Glomerular visceral epithelial cell (primary cell): ENCODE measurements around the gene CDK5RAP3.
"Not testable (repeated sequence)": the region's sequence is repeated elsewhere in the genome, so short reads cannot be mapped to it uniquely, and the experiment has no call there.

Experiments used
- DNase-seq: peaks from one replicate; pipeline ENCODE4 v3.0.0-alpha.2; 2016; ENCODE audit errors: extremely low spot score

CDK5RAP3 gene

DNA sequence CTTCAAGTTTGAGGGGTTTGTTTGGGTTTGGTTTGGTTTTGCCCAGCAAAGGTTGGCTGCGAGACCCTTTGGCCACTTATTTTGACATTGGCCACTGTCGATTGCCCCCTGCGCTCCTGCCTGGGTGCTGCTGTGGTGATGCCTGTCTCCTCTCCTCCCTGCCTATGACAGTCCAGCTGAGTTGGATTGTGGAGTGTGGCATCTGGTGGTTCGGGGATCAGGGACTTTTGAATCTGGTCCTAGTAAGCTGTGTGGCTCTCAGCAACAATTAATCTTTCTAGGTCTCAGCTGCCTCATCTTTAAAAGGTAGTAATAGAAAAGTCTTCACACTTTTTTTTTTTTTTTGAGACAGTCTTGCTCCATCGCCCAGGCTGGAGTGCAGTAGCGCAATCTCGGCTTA, 27.1 kb downstream of the CDK5RAP3 start:
- DNase-seq = no peak

DNA sequence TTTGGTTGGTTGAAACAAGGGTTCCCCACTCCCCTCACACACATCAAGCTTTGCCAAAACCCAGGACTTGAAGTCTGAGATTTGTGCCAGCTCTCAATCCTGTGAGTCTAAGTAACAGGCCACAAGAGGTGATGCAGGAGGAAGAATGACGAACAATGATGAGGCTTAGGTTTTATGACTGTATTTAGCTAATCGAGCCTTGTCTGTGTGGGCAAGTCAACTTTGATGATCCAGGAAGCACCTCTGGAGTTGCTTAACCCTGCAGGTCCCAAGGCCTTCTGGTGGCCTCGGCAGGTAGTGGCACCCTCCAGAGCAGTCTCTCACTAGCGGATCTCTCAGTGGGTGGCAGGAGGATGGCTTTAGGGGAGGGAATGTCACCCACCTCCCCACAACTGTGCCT, 28.7 kb downstream of the CDK5RAP3 start:
- DNase-seq = peak; percentile 34

- DNase-seq = no peak
These were observed 30.3 kb downstream of the CDK5RAP3 start for GRCh38 chr17:48001197-48001596.

- not testable (repeated sequence) for DNase-seq
These were observed 30.7 kb downstream of the CDK5RAP3 start for GRCh38 chr17:48001657-48002056.

GRCh38 chr17:48002266-48002915, 31.5 kb downstream of the CDK5RAP3 start:
- peak; percentile 82 for DNase-seq

DNA sequence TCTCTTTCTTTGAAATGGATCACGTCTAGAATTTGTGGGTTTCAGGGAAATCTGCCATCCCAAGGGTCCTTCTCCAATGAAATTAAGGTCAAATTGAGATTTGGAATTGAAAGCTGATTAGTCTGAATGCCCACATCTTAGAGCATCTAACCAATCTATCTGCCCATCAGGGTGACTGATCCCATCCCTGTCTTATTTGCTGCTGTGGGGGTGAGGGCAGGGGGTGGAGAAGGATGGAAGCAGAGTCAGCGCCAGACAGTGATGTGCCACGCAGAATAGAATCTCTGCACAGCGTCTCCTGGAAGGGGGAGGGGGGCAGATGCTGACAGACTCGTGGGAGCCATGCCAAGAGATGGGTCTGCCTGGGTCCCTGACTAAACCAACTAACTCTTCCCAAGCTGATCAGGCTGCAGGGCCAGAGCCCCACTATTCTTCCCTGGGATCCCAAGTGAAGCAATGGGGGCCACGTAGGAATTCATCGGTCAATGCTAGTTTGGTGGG, 32.1 kb downstream of the CDK5RAP3 start:
- peak; percentile 47 for DNase-seq

DNA sequence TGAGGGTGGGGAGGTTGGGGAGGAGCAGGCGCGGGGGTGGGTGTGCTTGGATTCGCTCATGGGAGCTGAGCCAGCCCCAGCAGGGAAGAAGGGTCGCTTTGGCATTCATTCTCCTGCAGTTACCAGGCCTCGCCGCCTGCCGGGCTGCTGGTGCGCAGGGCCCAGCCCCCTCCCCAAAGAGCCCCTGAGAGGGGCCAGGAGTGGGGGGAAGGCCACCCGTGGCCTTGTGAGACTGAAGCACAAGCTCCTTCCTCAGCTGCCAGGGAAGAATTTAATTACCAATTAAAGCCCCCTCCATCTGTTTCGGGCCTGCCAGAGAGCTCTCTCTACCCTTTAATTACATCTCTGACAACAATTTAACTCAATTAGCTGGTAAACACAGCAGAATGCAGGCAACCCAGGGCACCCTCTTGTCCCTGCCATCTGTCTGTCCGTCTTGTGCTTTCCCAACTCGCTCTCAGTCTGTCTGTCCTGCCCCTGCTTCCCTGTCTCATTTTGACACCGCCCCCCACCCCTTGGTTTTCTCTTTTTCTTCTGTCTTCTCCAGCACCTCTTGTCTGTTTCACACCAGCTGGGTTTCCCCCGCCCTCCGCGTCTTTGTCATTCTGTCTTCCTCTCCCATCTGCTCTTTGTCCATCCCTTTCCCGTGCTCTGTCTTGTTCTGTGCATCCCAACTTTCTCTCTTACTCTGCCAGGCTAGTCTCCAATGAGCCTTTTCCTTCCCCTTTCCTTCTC, 32.7 kb downstream of the CDK5RAP3 start:
- DNase-seq = no peak

DNA sequence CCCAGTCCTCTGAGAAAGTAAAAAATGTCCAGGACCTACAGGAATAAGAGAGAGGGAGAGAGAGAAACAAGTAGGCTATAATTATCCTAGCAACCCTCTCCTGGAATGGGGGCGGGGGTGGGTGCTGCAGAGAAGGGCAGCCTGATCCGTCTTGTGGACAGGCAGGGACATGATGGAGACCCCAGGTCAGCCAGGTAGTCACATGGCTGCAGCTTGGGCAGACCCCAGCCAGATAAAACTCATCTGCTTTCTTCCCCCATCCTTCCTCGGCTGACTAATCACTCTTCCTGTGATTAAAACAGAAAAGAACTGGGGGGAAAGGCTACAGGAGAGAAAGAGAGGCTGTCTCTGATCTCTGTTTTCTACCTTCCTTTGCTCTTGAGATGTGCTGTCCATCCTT, 34.1 kb downstream of the CDK5RAP3 start:
- DNase-seq = no peak

- no peak for DNase-seq
These were observed 36.2 kb downstream of the CDK5RAP3 start for GRCh38 chr17:48006936-48007709.

DNA sequence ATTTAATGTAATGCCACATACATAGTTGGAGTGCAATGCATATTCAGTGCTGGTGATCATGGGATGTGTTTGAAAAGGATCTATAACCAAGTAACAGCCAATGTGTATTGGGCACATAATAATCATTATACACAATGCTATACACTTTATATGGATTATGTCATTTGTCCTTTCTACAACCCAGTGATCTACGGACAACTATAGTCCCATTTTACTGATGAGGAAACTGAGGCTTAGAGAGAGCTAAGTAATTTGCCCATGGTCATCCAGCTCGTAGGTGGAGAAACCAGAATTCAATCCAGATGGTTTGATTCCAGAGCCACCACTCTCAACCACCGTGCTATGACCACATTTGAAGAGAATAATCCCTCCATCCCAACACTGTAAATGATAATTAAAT, 39.3 kb downstream of the CDK5RAP3 start:
- DNase-seq = no peak

DNA sequence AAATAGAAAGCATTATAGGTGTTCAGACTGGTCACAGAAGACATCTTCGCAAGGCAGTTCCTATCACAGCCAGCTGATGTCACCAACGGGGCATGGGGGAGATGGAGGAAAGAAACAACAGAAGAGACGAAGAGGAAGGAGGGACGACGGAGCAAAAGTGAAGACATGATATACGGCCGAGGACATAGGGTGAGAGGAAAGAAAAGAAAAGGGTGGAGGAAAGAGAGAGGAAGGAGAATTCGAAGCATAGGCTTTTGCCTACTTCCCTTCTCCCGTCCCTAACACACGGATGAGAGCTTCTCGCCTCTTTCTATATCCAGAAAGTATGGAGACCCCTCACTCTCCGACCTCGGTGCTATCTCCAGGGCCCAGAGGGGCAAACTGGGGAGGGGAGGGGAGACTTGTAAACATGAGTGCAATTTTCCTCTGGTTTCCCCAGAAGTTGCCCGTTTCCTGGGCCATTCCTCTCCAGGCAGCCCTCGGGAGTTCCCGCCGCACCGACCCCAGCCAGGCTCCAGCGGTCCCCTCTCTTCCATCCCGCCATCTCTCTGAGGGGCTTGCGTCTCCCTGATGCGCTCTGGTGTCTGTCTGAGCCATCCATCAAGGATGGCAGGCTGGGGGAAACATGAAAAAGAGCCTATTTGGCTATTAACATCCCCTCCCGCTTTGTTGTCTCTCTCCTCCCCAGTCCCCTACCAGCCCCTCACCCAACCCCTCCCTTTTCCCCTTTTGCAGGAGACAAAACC, 40.7 kb downstream of the CDK5RAP3 start:
- DNase-seq = peak; percentile 34

GRCh38 chr17:48012151-48012520, 41.2 kb downstream of the CDK5RAP3 start:
- no peak for DNase-seq

- no peak for DNase-seq
These were observed 41.7 kb downstream of the CDK5RAP3 start for GRCh38 chr17:48012654-48013053.

GRCh38 chr17:48013876-48014594, 43.1 kb downstream of the CDK5RAP3 start:
- DNase-seq = no peak

DNA sequence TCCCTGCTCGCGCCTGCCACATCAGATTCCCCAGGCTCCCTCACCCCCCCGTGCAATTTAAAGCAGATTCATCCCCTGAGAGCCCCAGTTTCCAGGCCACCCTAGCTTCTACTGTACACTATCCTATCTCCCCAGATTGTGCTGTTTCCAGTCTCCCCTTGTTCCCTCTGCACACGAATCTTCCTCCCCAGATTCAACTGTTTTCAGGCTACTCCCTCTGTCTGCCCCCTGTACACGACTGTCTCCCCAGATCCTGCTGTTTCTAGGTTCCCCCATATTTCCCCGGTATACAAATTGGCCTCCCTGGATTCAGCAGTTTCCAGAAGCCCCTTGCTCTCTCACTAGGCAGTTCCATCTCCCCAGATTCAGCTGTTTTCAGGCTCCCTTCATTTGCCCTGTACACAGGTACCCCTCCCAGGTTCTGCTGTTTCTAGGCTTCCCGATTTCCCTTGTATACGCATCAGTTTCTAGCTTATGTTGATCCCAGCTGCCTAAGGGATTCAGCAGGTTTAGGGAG, 43.7 kb downstream of the CDK5RAP3 start:
- no peak for DNase-seq

DNA sequence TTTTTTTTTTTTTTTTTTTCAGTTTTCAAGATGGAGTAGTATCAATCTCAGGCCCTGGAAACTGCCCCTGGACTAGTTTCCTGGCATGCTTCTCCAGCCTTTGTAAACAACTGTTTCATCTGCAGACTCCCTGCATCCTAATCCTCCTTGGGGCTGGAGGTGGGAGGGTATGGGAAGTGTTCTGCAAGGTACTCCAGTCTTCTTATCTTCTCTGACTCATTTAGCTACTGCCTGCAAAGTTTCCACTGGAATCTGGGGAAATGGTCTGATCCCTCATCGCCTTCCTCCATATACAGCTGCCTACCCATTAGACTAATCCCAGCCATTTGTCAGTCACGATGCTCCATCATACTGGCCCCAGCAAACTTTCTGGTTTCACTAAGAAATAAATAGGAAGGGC, 45.2 kb downstream of the CDK5RAP3 start:
- DNase-seq = no peak

- DNase-seq = not testable (repeated sequence)
These were observed 46.9 kb downstream of the CDK5RAP3 start for GRCh38 chr17:48017817-48018158.

DNA sequence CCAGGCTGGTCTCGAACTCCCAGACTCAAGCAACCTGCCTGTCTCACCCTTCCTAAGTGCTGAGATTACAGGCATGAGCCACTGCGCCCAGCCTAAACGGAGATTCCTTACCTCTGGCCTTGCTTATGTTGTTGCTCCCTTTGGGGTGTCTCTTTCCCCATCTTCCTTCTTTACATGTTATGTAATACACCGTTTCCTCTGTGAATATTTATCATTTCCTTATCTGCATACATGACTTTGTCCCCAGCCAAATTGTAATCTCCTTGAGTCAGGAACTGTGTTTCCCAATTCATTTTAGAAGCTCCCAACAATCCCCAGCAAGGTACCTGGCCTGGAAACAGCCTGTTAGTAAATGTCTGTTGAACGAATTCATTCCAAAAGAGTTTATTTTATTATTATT, 51.0 kb downstream of the CDK5RAP3 start:
- DNase-seq = no peak

- no peak for DNase-seq
These were observed 52.0 kb downstream of the CDK5RAP3 start for GRCh38 chr17:48022901-48023300.

DNA sequence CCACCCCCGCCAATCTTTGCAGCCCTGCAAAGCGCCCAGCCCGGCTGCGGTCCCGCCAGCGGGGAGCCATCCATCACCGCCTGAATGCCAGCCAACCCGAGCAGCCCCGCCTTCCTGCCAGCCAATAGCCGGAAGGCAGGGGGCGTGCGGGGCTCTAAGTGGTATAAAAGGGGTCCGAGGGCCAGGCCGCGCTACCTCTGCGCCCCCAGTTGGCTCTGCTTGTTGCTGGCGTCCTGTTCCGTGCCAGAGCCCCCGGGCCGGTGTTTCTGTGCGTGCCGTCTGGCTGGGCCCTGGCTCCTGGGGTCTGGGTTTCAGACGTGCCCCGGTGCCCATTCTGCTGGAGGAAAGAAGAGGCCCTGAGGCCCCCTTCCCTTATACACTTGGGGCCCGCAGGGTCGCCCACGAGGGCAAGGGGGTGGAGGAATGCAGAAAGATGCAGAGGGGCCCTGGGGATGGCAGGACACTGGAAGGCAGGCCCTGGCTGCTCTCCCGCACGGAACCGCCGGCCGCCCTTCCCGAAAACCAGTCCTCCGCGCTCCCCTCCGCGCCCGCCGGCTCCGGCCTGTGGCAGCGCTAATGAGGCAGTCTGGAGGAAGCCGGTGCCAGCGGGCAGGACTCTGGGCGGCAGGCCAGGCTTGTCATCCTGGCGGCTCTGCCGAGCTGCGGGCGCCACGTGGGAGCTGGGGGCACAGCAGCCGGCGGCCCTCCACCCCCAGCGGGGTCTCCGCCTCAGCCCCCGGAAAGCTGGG, 52.7 kb downstream of the CDK5RAP3 start:
- DNase-seq = peak; percentile 85
